ENCODE measurements around the gene CD8A.
"Not testable (repeated sequence)": the region's sequence is repeated elsewhere in the genome, so short reads cannot be mapped to it uniquely, and the experiment has no call there.

CD8A gene

GRCh38 chr2:86790676-86791572 lies at the start of gene CD8A:
TSS of gene CD8A (minus strand) at chr2:86790913. CDS start at chr2:86790825, 88 bp downstream.
- FAIRE-seq: no peak

DNA sequence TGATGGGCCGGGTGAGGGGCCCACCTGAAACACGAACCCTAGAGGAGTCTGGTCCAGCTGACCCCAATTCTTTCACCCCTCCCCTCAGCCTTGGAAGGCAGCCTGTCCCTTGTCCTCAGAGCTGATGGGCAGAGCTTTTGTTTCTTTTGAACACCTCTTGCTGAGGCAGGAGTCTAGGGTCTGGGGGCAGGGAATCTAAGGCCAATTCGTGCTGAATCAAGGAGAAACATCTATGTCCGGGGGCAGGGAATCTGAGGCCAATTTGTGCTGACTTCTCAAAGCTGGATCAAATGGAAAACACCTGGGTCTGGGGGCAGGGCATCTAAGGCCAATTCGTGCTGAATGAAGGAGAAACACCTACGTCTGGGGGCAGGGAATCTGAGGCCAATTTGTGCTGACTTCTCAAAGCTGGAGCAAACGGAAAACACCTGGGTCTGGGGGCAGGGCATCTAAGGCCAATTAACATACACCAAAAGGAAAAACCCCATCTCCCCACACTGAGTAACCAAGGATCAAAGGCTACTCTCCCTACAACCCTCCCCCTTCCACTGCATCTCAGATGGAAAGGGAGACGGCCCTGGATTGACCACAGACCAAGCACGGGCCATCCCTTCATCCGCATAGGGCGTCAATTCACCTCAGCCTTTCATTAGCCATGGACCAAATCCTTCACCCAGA lies 49.3 kb upstream of the CD8A start:
- FAIRE-seq: not testable (repeated sequence)

DNA sequence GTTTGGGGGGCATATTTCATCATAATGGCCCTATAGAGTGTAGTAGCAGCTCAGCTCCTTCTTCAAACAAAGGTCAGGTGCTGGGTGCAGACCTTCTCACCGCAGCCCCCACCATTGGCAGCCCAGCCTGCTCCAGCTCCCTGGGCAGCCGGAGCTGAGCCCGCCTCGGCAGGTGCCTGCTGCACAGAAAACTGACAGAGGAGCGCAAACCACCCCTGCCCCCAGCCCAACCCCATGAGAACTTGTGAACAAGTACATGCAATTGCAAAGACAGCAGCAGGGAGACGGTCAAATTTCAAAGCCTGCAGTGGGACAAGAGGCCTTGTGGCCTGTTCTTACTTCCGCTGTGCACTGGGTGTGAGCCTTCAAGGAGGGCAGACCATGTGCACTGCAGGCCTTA lies 48.7 kb upstream of the CD8A start:
- not testable (repeated sequence) for FAIRE-seq

DNA sequence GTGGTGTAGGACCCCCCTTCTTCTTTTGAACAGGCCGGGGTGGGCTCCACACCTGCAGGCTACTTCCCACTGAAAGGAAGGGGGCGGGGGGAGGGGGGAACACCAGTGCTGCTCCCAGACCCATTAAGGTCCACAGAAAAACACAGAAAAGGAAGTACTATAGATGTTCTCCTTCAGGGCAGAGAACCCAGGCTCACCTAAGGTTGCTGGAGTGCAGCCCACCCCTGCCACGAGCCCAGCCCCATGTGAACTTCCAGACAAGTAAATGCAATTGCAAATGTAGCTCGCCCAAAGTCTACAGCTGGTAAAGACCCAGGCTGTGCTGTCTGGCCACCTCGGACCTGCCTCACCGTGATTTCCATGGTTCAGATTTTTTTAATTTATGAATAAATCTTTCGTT lies 47.0 kb upstream of the CD8A start:
- FAIRE-seq: not testable (repeated sequence)

GRCh38 chr2:86836915-86837695 lies 46.4 kb upstream of the CD8A start:
- peak; percentile 99 for FAIRE-seq

GRCh38 chr2:86835548-86835889 lies 44.8 kb upstream of the CD8A start:
- not testable (repeated sequence) for FAIRE-seq

DNA sequence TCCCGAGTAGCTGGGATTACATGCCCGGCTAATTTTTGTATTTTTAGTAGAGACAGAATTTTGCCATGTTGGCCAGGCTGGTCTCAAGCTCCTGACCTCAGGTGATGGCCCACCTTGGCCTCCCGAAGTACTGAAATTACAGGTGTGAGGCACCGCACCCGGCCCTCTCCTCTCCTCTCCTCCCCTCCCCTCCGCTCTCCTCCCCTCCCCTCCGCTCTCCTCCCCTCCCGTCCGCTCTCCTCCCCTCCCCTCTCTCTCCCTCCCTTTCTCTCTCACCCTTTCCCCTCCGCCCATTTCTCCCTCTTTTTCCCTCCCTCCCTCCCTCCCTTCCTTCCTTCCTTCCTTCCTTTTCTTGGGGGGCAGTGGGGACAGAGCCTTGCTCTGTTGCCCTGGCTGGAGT lies 42.6 kb upstream of the CD8A start:
- FAIRE-seq: no peak

DNA sequence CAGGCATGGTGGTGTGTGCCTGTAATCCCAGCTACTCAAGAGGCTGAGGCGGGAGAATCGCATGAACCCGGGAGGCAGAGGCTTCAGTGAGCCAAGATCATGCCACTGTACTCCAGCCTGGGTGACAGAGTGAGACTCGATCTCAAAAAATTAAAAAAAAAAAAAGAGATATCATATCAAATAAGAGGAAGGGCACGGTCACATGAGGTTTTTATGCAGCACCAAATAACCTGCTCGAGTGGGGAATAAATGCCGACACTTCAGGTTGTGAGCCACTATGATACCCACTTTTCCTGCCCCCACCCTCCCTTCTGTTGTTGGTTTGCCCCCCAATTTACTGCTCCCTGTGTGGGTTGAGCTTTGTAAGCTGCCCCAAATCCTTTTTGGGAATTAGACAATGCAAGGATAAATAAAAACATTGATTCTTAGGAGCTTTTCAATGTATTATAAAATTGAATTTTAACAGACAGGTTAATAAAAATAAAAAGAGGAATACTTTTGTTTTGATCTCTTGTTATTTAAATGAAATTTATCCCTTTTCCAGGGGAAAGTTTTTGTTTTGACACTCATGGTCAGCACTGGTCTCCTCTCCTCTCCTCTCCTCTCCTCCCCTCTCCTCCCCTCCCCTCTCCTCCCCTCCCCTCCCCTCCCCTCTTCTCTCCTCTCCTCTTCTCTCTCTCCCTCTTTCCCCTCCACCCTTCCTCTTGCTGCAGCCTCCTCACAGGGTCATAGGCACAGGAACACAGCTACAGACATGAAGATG lies 41.8 kb upstream of the CD8A start:
- FAIRE-seq: no peak

DNA sequence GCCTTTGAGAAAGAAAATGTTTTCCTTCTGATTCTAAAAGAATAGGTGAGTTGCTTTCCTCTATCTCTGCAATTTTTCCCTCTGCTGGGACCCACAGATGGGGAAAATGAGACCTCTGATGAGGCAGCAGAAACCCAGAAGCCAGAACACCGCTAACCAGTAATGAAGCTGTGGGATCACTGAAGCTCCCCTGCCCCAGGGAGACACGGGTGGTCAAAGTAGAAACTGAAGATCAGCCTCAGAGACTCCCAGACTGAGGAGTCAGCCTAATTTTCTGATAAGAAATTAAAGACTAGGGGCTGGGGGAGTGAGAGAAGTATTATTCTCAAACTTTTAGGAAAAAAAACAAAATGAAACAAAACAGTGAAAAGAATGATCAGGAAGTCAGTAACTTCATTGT lies 40.8 kb upstream of the CD8A start:
- no peak for FAIRE-seq

GRCh38 chr2:86826951-86827350 lies 36.2 kb upstream of the CD8A start:
- FAIRE-seq: no peak

DNA sequence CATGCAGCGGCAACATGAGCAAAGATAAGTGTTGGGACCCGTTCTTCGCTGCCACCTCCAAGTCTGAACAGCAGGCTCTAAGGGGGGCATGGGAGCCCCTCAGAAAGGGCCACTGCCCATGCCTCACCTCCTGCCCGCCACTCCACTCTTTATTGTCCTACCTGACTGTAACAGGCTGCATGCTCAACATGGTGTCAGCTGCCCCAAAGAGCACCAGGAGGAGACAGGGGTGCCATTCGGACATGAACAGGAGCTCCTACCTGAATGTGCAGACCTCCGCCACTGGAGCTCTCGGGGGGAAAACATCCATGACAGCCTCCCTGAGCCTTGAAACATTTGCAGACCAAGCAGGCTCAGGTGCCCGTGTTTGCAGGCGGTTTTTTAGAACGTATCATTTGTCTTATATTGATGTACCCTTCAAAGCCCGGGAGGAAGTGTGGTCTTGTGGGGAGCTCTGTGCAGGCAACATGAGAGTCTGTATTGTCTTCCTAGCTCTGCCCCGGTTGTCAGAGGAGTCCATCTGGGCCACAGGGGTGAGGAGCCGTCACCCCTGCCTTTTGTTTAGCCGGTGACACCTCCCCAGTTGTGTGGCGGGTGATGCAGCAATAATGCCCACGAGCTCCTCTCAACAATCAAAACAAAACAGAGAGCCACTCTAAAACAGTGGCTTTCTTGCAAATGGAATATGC lies 35.1 kb upstream of the CD8A start:
- FAIRE-seq: no peak

- no peak for FAIRE-seq
Measured at GRCh38 chr2:86825036-86825692, 34.5 kb upstream of the CD8A start.

DNA sequence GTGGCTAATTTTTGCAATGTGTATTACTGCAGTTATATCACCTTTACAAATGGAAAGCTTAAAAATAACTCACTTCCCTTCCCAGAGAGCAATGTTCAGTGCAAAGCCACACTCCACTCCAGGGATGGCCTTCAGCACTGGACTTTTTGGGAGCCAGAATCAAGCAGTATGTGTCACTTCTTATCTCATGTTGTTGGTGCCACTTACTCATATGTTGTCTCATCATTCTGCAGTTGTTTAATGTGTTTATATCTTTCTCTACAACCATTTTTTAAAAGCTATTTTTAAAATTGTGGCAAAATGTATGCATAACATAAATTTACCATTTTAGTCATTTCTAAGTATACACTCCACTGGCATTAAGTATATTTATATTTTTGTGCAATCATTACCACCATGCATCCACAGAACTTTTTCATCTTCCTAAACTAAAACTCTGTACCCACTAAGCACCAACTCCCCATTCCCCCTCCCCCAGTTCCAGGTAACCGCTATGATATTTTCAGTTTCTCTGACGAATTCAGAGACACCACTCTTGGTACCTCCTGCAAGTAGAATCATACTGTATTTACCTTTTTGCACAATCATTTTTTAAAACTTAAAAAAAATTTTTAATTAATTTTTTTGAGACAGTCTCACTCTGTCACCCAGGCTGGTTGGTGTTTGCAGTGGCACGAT lies 32.1 kb upstream of the CD8A start:
- no peak for FAIRE-seq

GRCh38 chr2:86821842-86822241 lies 31.1 kb upstream of the CD8A start:
- FAIRE-seq: no peak

DNA sequence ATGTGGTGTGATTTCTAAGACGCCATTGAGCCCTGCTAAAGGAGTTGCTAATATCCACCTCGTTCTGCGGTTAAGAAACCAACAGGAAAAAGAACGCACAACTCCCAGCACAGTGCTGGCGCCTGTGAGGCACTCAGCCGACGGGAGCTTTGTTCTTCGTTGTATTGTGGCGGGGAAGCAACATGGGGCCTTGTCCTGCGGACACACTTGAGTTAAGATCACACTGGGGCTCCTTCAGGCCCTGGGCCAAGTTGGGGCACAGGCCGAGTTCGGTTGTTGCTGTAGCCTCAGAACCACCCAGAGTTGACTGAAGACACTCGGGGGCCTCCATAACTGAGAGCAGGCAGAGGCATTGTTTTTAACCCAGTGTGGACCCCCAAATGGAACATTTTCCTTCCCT lies 30.6 kb upstream of the CD8A start:
- no peak for FAIRE-seq

DNA sequence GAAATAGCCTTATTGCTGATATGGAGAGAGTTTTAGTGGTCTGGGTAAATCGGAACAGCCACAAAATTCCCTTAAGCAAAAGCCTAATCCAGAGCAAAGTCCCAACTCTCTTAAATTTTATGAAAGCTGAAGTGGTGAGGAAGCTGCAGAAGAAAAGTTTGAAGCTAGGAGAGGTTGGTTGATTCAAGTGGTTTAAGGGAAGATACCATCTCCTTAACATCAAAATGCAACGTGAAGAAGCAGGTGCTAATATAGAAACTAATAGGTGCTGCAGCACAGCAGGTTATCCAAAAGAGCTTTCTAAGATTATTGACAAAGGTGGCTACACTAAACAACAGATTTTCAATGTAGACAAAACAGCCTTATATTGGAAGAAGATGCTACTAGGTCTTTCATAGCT lies 28.2 kb upstream of the CD8A start:
- FAIRE-seq: no peak

DNA sequence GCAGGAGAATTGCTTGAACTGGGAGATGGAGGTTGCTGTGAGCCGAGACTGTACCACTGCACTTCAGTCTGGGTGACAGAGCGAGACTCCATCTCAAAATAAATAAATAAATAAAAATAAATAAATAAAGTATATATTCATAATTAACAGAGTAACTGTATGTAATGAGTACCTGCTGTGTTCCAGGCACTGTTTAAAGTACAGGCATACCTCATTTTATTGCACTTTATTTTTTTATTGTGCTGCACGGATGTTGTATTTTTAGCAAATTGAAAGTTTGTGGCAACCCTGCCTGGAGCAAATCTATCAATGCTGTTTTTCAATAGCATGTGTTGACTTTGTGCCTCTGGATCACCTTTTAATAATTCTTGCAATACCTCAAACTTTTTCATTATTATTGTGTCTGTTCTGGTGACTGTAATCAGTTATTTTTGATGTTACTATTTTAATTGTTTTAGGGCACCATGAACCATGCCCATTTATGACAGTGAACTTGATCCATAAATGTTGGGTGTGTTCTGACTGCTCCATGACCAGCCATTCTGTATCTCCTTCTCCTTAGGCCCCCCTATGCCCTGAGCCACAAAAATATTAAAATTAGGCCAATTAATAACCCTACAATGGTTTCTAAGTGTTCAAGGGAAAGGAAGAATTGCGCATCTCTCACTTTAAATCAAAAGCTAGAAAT lies 27.5 kb upstream of the CD8A start:
- no peak for FAIRE-seq

- FAIRE-seq: no peak
Measured at GRCh38 chr2:86815611-86816010, 24.9 kb upstream of the CD8A start.

DNA sequence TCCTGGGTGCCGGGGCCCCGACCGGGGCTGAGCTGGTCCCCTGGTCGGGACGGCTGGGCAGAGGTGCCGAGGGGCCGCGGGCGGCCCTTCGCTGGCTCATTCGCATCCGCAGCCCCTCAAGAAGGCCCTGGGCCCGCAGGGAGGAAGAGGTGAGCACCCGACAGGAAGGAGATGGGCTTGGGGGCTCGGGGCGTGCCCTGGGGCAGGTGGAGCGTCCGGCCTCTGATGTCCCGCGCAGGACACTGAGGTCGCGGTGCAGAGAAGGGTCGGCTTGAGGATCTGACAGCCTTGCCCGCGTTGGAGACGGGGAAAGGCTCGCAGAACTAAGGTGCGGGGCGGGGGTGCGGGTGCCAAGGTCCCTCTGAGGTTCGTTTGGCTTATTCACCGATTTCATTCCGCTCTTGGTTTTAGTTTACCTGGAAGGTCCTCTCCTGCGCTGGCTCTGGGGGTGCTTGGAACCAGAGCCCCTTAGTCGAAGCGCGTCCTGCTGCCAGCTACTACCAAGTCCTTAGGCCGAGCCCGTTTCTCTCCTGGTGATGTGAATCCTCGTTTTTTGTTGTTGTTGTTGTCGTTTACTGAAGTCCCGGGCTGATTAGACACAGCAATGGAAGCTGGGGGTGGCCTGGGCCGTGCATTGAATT lies 18.9 kb upstream of the CD8A start:
- FAIRE-seq: no peak

Measured in A204.1 (cell line).